HepG2 (cell line): ENCODE results near the gene ESYT1. TPM values are rescaled to one million over a fixed set of nuclear protein-coding genes. Genes with fewer than 3 reads are reported as not detected.

ENCODE experiments used
- ATAC-seq: fragments of 200-7000 bp; cut with Tn5 transposase; 3 replicates; pipeline ENCODE4 v1.9.1; 2020; ENCODE audit warnings: mild to moderate bottlenecking, moderate library complexity
- BruUV-seq: library from RNA; stranded (reverse); fragments of 400-500 nt; replicated peaks from 2 replicates; lab custom pipeline; 2021; lab: Mats Ljungman, UMichigan
- CTCF ChIA-PET: fragments of 300-600 bp; formaldehyde crosslinking; extraction: SDS; loops from one replicate; lab custom pipeline; 2021; ENCODE audit warnings: low total read pairs, inconsistent platforms, low intra/inter-chr PET ratio; lab: Yijun Ruan, JAX
- POLR2A ChIA-PET: fragments of 350-600 bp; sonication (Branson Sonifier 250); formaldehyde crosslinking; loops from one replicate; lab custom pipeline; 2020; ENCODE audit warnings: antibody characterized with exemption, inconsistent platforms; lab: Yijun Ruan, JAX
- DNase-seq: peaks from one replicate; pipeline ENCODE4 v3.0.0-alpha.2; 2015; ENCODE audit warnings: low spot score
- FAIRE-seq: peaks from 3 replicates; lab custom pipeline; 2011; peaks lifted over from hg19 to GRCh38; lab: Jason Lieb, UNC
- H2AFZ ChIP-seq: one replicate; pipeline ENCODE4 v1.6.1; 2011; ENCODE audit warnings: low read length, inconsistent platforms
- H3K27ac ChIP-seq: fragments of 300-600 bp; 3 replicates; pipeline ENCODE4 v1.8.0; 2011; ENCODE audit warnings: mixed run types, mild to moderate bottlenecking, mixed read lengths, low read length, inconsistent platforms; ENCODE audit not compliant: insufficient read depth; ENCODE audit errors: extremely low read length
- H3K27me3 ChIP-seq, 2 experiments: fragments of 200-600 bp in 1 of 2; 2 replicates in 1 of 2; 3 replicates in 1 of 2; pipeline versions ENCODE4 v1.6.0 to v1.8.0; 2011; ENCODE audit warnings: low read length in 2 of 2, mild to moderate bottlenecking in 2 of 2, moderate library complexity in 2 of 2, inconsistent platforms in 1 of 2; ENCODE audit not compliant: insufficient read depth in 2 of 2, control insufficient read depth in 1 of 2
- H3K36me3 ChIP-seq, 2 experiments: fragments of 200-600 bp in 1 of 2; replicated peaks in 1 of 2; 2 replicates in 1 of 2; 3 replicates in 1 of 2; pipeline versions ENCODE4 v1.5.1 to v1.8.0; 2011; ENCODE audit warnings: low read length in 2 of 2, inconsistent platforms in 1 of 2; ENCODE audit not compliant: insufficient read depth in 2 of 2, control insufficient read depth in 1 of 2
- H3K4me1 ChIP-seq: 2 replicates; pipeline ENCODE4 v1.5.1; 2012; ENCODE audit warnings: low read length, inconsistent platforms; ENCODE audit not compliant: insufficient read depth
- H3K4me2 ChIP-seq: 2 replicates; pipeline ENCODE4 v1.6.0; 2011; ENCODE audit warnings: low read depth, low read length, inconsistent platforms
- H3K4me3 ChIP-seq, 3 experiments: fragments of 200-600 bp in 1 of 3; sonication (generic), shearing (Covaris generic) in 1 of 3; replicated peaks in 1 of 3; 2 replicates each; pipeline ENCODE4 v1.5.1; 2011 to 2016; ENCODE audit warnings: low read length in 3 of 3, inconsistent platforms in 2 of 3, low read depth in 2 of 3, mild to moderate bottlenecking in 2 of 3, control low read depth in 1 of 3, mixed read lengths in 1 of 3; ENCODE audit not compliant: insufficient read depth in 1 of 3
- H3K79me2 ChIP-seq: one replicate; pipeline ENCODE4 v1.6.1; 2011; ENCODE audit warnings: low read length, inconsistent platforms; ENCODE audit not compliant: insufficient read depth
- H3K9ac ChIP-seq: 2 replicates; pipeline ENCODE4 v1.6.0; 2011; ENCODE audit warnings: mild to moderate bottlenecking, low read depth, low read length, inconsistent platforms; ENCODE audit not compliant: insufficient read depth
- H3K9me3 ChIP-seq: 2 replicates; pipeline ENCODE4 v1.5.1; 2012; ENCODE audit warnings: mild to moderate bottlenecking, low read length
- H4K20me1 ChIP-seq: 2 replicates; pipeline ENCODE4 v1.6.0; 2011; ENCODE audit warnings: inconsistent platforms, mild to moderate bottlenecking, low read length, moderate library complexity; ENCODE audit not compliant: insufficient read depth
- CBFB ChIP-seq: sonication (generic); formaldehyde crosslinking; IDR thresholded peaks from 2 replicates; pipeline ENCODE4 v1.4.0; 2020; ENCODE audit warnings: missing genetic modification reagents
- KDM5B ChIP-seq: sonication (generic); formaldehyde crosslinking; IDR thresholded peaks from 2 replicates; pipeline ENCODE4 v1.4.0; 2020; ENCODE audit warnings: missing genetic modification reagents, mild to moderate bottlenecking, borderline replicate concordance
- PHF8 ChIP-seq: sonication (generic); formaldehyde crosslinking; IDR thresholded peaks from 2 replicates; pipeline ENCODE4 v1.5.0; 2020; ENCODE audit warnings: missing genetic modification reagents
- POGZ ChIP-seq: sonication (generic); formaldehyde crosslinking; IDR thresholded peaks from 2 replicates; pipeline ENCODE4 v1.4.0; 2020; ENCODE audit warnings: mild to moderate bottlenecking, missing genetic modification reagents
- POLR2AphosphoS5 ChIP-seq: IDR thresholded peaks from 2 replicates; pipeline ENCODE4 v1.6.1; 2012; ENCODE audit warnings: low read depth, low read length
- POLR2G ChIP-seq: fragments of 200-400 bp; formaldehyde crosslinking; IDR thresholded peaks from 2 replicates; pipeline ENCODE4 v1.6.1; 2018; ENCODE audit warnings: mild to moderate bottlenecking, low read depth, low read length, moderate library complexity
- STAG1 ChIP-seq: sonication (generic); formaldehyde crosslinking; IDR thresholded peaks from 2 replicates; pipeline ENCODE4 v1.4.0; 2020; ENCODE audit warnings: missing genetic modification reagents
- ZNF232 ChIP-seq: sonication (generic); formaldehyde crosslinking; IDR thresholded peaks from 2 replicates; pipeline ENCODE4 v1.4.0; 2020; ENCODE audit warnings: missing genetic modification reagents, borderline replicate concordance
- ZNF468 ChIP-seq: sonication (generic); formaldehyde crosslinking; IDR thresholded peaks from 2 replicates; pipeline ENCODE4 v1.8.0; 2022; ENCODE audit warnings: mild to moderate bottlenecking, moderate library complexity, missing genetic modification reagents
- ZNF597 ChIP-seq: sonication (generic); formaldehyde crosslinking; IDR thresholded peaks from 2 replicates; pipeline ENCODE4 v1.5.0; 2020; ENCODE audit warnings: missing genetic modification reagents
- ZNF619 ChIP-seq: sonication (generic); formaldehyde crosslinking; IDR thresholded peaks from 2 replicates; pipeline ENCODE4 v1.4.0; 2020; ENCODE audit warnings: mild to moderate bottlenecking, missing genetic modification reagents
- ZNF792 ChIP-seq: IDR thresholded peaks from 2 replicates; pipeline ENCODE4 v1.6.1; 2016
- ZNF841 ChIP-seq: sonication (generic); formaldehyde crosslinking; IDR thresholded peaks from 2 replicates; pipeline ENCODE4 v1.8.1; 2023; ENCODE audit warnings: missing genetic modification reagents, borderline replicate concordance
- WGBS: methylation state at CpG from one replicate; pipeline ENCODE4 v1.1.6; 2017; ENCODE audit warnings: low lambda C conversion rate; 5-methylcytosine and 5-hydroxymethylcytosine counted together
- in situ Hi-C: cut with HindIII; loops from 2 replicates; pipeline ENCODE4 v1.10.0; 2017; ENCODE audit warnings: low pct_unique_long_range_greater_than_20kb; ENCODE audit not compliant: extremely low pct_ligation_motif_present
- intact Hi-C: fragments of 100-400 bp; cut with micrococcal nuclease; formaldehyde crosslinking; loops from one replicate; pipeline ENCODE4 v1.10.0; 2022; ENCODE audit not compliant: unreplicated experiment
- polyA plus RNA-seq, 8 experiments: library from polyadenylated mRNA; depleted of rRNA in 3 of 8; stranded (reverse) in 7 of 8; unstranded in 1 of 8; fragments of >200 nt; fragmentation: Illumina TruSeq in 4 of 8; extraction: Trizol in 4 of 8; gene quantifications; 2 replicates each; pipeline versions ENCODE4 v1.2.1 to v1.2.3, GENCODE V29; 2011 to 2016; ENCODE audit warnings: low read depth in 4 of 8, missing spikeins in 1 of 8, mixed read lengths in 1 of 8; ENCODE audit not compliant: insufficient read depth in 1 of 8
- total RNA-seq, 5 experiments: library from RNA; depleted of rRNA; stranded (reverse); fragments of >200 nt; fragmentation: Illumina TruSeq; extraction: Trizol; gene quantifications; 2 replicates each; pipeline ENCODE4 v1.2.3, GENCODE V29; 2016; ENCODE audit warnings: low read depth in 1 of 5
- TF ChIP-seq, protein P1 (sequence below): sonication (generic); formaldehyde crosslinking; IDR thresholded peaks from 2 replicates; pipeline ENCODE4 v1.8.1; 2023; ENCODE audit warnings: mild to moderate bottlenecking, inconsistent platforms, moderate library complexity, missing genetic modification reagents, borderline replicate concordance
- TF ChIP-seq, protein P2 (sequence below): sonication (generic); formaldehyde crosslinking; IDR thresholded peaks from 2 replicates; pipeline ENCODE4 v1.4.0; 2020; ENCODE audit warnings: mild to moderate bottlenecking, low read depth, missing genetic modification reagents
- TF ChIP-seq, protein P3 (sequence below): sonication (generic); formaldehyde crosslinking; IDR thresholded peaks from 2 replicates; pipeline ENCODE4 v1.5.0; 2020; ENCODE audit warnings: missing genetic modification reagents

Gene ESYT1
- total and polyA plus RNA-seq, 2 of the 13 experiments (the other 11 are each of a cell fraction or from before 2014, with no cell fraction given): 66.9 to 71.0 TPM

GRCh38 chr12:56160193-56160763, 32.2 kb downstream of the ESYT1 start:
- H3K9ac ChIP-seq: peak overlapping the region; percentile 100; the same call in 1 of the 2 replicates
- no peaks in the 10 kb centered on the region for H3K9me3 ChIP-seq
- ChIA-PET POLR2A (interaction anchor here (1.4 to 3.4 kb wide), 6 partner anchors 16 to 41 kb away, joined by 4 to 30 read pairs (median 16); partner anchors contain the start of genes ESYT1, SMARCC2 and ZC3H10), CTCF (no interaction called here)
- 91% methylated on average over 7 of the region's 7 CpGs for WGBS
- peak overlapping the region; percentile 20 to 99 (median 92); a peak in 4 of 6 replicates for H3K4me3 ChIP-seq
- no peak for FAIRE-seq
- peaks cover 44% of the 10 kb centered on the region for H3K4me1 ChIP-seq
- BruUV-seq: no TSS peak
- in situ Hi-C loops (no loop called here), intact Hi-C loops (no loop called here)
- H3K27ac ChIP-seq: peak overlapping the region; percentile 16
- H2AFZ ChIP-seq: no peak overlapping the region
- H3K79me2 ChIP-seq: peaks cover 25% of the 10 kb centered on the region
- TF ChIP-seq ZNF792 (CRISPR knock-in tag) (no peak), ZNF841 (no peak), ZNF619 (CRISPR knock-in tag) (no peak), ZNF232 (CRISPR knock-in tag) (no peak), KDM5B (CRISPR knock-in tag) (0 out of 2 replicates have a peak, but pooled peaks have one; percentile 17), ZNF597 (CRISPR knock-in tag) (no peak), STAG1 (CRISPR knock-in tag) (no peak), POLR2G (peak; percentile 22), ZNF468 (CRISPR knock-in tag) (no peak), POLR2AphosphoS5 (0 out of 2 replicates have a peak, but pooled peaks have one; percentile 16), CBFB (no peak), POGZ (CRISPR knock-in tag) (no peak), PHF8 (no peak)
- TF ChIP-seq, protein P1, sequence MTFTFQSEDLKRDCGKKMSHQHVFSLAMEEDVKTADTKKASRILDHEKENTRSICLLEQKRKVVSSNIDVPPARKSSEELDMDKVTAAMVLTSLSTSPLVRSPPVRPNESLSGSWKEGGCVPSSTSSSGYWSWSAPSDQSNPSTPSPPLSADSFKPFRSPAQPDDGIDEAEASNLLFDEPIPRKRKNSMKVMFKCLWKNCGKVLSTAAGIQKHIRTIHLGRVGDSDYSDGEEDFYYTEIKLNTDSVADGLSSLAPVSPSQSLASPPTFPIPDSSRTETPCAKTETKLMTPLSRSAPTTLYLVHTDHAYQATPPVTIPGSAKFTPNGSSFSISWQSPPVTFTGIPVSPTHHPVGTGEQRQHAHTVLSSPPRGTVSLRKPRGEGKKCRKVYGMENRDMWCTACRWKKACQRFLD (CRISPR knock-in tag): no peak
- TF ChIP-seq, protein P2, sequence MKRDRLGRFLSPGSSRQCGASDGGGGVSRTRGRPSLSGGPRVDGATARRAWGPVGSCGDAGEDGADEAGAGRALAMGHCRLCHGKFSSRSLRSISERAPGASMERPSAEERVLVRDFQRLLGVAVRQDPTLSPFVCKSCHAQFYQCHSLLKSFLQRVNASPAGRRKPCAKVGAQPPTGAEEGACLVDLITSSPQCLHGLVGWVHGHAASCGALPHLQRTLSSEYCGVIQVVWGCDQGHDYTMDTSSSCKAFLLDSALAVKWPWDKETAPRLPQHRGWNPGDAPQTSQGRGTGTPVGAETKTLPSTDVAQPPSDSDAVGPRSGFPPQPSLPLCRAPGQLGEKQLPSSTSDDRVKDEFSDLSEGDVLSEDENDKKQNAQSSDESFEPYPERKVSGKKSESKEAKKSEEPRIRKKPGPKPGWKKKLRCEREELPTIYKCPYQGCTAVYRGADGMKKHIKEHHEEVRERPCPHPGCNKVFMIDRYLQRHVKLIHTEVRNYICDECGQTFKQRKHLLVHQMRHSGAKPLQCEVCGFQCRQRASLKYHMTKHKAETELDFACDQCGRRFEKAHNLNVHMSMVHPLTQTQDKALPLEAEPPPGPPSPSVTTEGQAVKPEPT (CRISPR knock-in tag): no peak
- TF ChIP-seq, protein P3, sequence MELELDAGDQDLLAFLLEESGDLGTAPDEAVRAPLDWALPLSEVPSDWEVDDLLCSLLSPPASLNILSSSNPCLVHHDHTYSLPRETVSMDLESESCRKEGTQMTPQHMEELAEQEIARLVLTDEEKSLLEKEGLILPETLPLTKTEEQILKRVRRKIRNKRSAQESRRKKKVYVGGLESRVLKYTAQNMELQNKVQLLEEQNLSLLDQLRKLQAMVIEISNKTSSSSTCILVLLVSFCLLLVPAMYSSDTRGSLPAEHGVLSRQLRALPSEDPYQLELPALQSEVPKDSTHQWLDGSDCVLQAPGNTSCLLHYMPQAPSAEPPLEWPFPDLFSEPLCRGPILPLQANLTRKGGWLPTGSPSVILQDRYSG (CRISPR knock-in tag): no peak
- peaks cover 24 to 45% of the 10 kb centered on the region in 2 experiments for H3K36me3 ChIP-seq
- H3K4me2 ChIP-seq: peak overlapping the region; percentile 83
- no peaks in the 10 kb centered on the region; a peak in 1 of 5 replicates for H3K27me3 ChIP-seq
- ATAC-seq: no peak
- DNase-seq: no peak
- peaks cover 28% of the 10 kb centered on the region for H4K20me1 ChIP-seq
